Prostate gland (tissue), 2 donors: ENCODE measurements around the gene KANSL1. TPM values are rescaled to one million over a fixed set of nuclear protein-coding genes. Genes with fewer than 3 reads are reported as not detected.
"Not testable (repeated sequence)": the region's sequence is repeated elsewhere in the genome, so short reads cannot be mapped to it uniquely, and the experiment has no call there.

Experiments
- DNase-seq: peaks from one replicate; pipeline ENCODE4 v3.0.0-alpha.2; 2019; ENCODE audit warnings: low spot score
- H3K27ac ChIP-seq, 2 donors: fragments of 200-600 bp; sonication (generic); 2 replicates each; pipeline ENCODE4 v1.5.1; 2017 to 2019
- H3K27me3 ChIP-seq: fragments of 200-600 bp; sonication (generic); replicated peaks from 2 replicates; pipeline ENCODE4 v1.5.1; 2019; ENCODE audit not compliant: insufficient read depth
- H3K36me3 ChIP-seq, 2 donors: fragments of 200-600 bp; sonication (generic); 1 replicate in 1 of 2; 2 replicates in 1 of 2; pipeline versions ENCODE4 v1.5.1 to v1.8.1; 2017 to 2019
- H3K4me1 ChIP-seq: fragments of 200-600 bp; sonication (generic); replicated peaks from 2 replicates; pipeline ENCODE4 v1.5.1; 2019
- H3K4me3 ChIP-seq, 2 donors: fragments of 200-600 bp; sonication (generic); 2 replicates each; pipeline ENCODE4 v1.5.1; 2017 to 2019
- H3K9me3 ChIP-seq: fragments of 200-600 bp; sonication (generic); 2 replicates; pipeline ENCODE4 v1.5.1; 2017
- POLR2A ChIP-seq: fragments of 450-650 bp; IDR thresholded peaks from one replicate; pipeline ENCODE4 v1.6.1; 2016; ENCODE audit warnings: antibody characterized with exemption, mild to moderate bottlenecking
- POLR2AphosphoS5 ChIP-seq: sonication (generic); formaldehyde crosslinking; IDR thresholded peaks from one replicate; pipeline ENCODE4 v1.6.1; 2017; ENCODE audit warnings: antibody characterized with exemption
- WGBS: methylation state at CpG from one replicate; pipeline ENCODE4 v1.1.5; 2018; 5-methylcytosine and 5-hydroxymethylcytosine counted together
- intact Hi-C: fragments of 100-400 bp; cut with DNase I; formaldehyde crosslinking; loops from one replicate; pipeline ENCODE4 v1.14.2; 2022
- total RNA-seq, 2 donors: library from RNA; depleted of rRNA; stranded (reverse); fragments of >200 nt; gene quantifications; one replicate each; pipeline ENCODE4 v1.1.0, GENCODE V29; 2016
- TF ChIP-seq, protein P1 (sequence below), 4 experiments: fragments of 200-600 bp in 2 of 4; fragments of 450-650 bp in 2 of 4; sonication (generic) in 2 of 4; IDR thresholded peaks; 1 replicate in 3 of 4; 2 replicates in 1 of 4; pipeline ENCODE4 v1.5.1; 2016 to 2019; ENCODE audit warnings: antibody characterized with exemption in 4 of 4, mild to moderate bottlenecking in 2 of 4, moderate library complexity in 2 of 4

The KANSL1 gene
- total RNA-seq, 2 donors from 2014 or later, result 60.4 to 109 TPM

- Histone ChIP-seq H3K36me3 (no peaks in the 10 kb centered on the region), H3K4me3 (peak overlapping the region; percentile 95 to 98), H3K4me1 (no peaks in the 10 kb centered on the region), H3K9me3 (no peaks in the 10 kb centered on the region), H3K27me3 (no peaks in the 10 kb centered on the region), H3K27ac (peak overlapping the region; percentile 100)
- intact Hi-C loops, result no loop called here
- TF ChIP-seq POLR2A (no peak), POLR2AphosphoS5 (no peak)
- TF ChIP-seq, protein P1, sequence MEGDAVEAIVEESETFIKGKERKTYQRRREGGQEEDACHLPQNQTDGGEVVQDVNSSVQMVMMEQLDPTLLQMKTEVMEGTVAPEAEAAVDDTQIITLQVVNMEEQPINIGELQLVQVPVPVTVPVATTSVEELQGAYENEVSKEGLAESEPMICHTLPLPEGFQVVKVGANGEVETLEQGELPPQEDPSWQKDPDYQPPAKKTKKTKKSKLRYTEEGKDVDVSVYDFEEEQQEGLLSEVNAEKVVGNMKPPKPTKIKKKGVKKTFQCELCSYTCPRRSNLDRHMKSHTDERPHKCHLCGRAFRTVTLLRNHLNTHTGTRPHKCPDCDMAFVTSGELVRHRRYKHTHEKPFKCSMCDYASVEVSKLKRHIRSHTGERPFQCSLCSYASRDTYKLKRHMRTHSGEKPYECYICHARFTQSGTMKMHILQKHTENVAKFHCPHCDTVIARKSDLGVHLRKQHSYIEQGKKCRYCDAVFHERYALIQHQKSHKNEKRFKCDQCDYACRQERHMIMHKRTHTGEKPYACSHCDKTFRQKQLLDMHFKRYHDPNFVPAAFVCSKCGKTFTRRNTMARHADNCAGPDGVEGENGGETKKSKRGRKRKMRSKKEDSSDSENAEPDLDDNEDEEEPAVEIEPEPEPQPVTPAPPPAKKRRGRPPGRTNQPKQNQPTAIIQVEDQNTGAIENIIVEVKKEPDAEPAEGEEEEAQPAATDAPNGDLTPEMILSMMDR (IDR thresholded peaks at IDR 0.05), result no peak
- DNase-seq, result no peak
- 1% methylated on average over 7 of the region's 7 CpGs for WGBS
These were observed 1.1 kb downstream of the KANSL1 start for GRCh38 chr17:46192189-46192438.

DNA sequence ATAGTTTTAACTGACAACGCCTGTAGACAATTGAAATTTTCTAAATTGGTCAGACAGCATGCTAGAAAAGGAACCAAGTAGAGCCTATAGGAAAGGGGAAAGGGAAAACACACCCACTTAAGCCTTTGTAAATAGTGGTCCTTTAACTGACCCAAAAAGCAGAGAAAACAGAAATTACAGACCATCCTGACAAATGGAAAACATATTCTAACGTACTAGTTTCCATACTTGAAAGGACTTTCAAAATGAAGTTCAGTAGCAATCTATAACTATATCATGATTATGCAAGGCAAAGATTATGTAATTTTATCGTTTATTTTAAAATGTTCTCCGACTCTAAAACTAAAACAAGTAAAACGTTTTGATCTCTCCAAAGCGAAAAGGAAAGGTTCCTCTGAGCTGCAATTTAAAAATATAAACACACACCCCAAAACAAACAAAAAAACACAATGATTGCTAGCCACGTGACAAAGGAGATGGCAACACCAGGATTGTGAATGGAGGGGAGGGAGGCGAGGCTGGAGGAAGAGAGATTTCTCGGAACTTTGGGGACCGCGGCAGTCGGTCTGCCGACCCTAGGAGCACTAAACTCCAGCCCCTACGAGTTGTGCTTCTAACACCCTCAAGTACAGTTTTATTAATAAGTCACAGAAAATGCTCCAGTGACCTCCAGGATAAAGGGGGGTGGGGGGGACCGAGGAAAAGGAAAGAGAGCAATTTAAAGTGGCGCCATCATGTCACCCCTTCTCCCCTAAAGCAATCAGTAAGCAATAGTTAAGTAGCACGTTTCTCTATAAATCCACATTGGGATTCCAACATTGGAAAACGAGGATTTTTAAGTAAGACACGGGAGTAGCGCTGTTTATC lies 1.7 kb downstream of the KANSL1 start:
- peak; percentile 54 for TF ChIP-seq POLR2AphosphoS5
- peak; percentile 35 for TF ChIP-seq POLR2A
- TF ChIP-seq, protein P1 (IDR thresholded peaks at IDR 0.05), result no peak
- Histone ChIP-seq H3K4me1 (no peaks in the 10 kb centered on the region), H3K27ac (peak overlapping the region; percentile 100), H3K27me3 (no peaks in the 10 kb centered on the region), H3K36me3 (no peaks in the 10 kb centered on the region), H3K4me3 (peak overlapping the region; percentile 95 to 98), H3K9me3 (no peaks in the 10 kb centered on the region)
- under 1% methylated on average over 20 of the region's 20 CpGs for WGBS
- peak; percentile 25 for DNase-seq
- intact Hi-C loops, result loop anchor here (1.0 kb wide), 1 partner anchor 146 kb away; no protein-coding TSS in a partner anchor

DNA sequence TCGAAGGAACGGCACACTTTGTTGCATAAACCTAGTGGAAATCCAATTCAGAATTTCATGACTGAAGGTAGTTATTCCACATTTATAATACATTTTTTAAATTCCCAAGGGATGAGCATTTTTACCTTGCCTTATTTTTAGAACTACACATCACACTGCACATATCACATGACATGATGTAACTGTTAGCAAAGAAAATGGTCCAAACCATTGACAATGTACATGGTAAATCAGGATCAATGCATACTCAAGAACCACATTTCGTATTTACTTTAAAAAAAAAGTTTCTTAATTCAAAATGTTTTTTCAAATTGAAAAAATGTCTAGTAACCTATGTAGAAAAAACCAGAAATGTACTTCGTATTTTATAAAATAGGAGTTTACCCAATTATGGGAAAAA lies 2.5 kb downstream of the KANSL1 start:
- H3K27ac ChIP-seq, result peak overlapping the region in 1 of 2 donors; percentile 100
- peak overlapping the region in 1 of 2 donors; percentile 98 for H3K4me3 ChIP-seq
- no peaks in the 10 kb centered on the region for H3K9me3 ChIP-seq
- TF ChIP-seq POLR2A (no peak), POLR2AphosphoS5 (no peak)
- TF ChIP-seq, protein P1 (IDR thresholded peaks at IDR 0.05), result no peak
- no peaks in the 10 kb centered on the region for H3K36me3 ChIP-seq
- DNase-seq, result no peak
- H3K4me1 ChIP-seq, result no peaks in the 10 kb centered on the region
- 31% methylated on average over 4 of the region's 4 CpGs for WGBS
- intact Hi-C loops, result loop anchor here (1.0 kb wide), 1 partner anchor 145 kb away; no protein-coding TSS in a partner anchor
- H3K27me3 ChIP-seq, result no peaks in the 10 kb centered on the region

DNA sequence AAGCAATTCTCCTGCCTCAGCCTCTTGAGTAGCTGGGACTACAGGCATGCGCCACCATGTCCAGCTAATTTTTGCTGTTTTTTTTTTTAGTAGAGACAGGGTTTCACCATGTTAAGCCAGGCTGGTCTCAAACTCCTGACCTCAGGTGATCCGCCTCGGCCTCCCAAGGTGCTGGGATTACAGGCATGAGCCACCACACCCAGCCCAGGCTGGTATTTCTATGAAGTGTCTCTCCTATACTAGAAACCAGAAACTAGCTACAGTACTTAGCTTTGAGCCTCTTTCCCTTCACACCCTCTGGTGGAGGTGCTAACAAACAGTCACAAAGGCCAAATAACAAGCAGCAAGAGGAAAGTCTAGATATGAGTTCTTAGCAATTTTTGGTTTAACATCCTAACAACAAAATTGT lies 6.4 kb downstream of the KANSL1 start:
- intact Hi-C loops, result not testable (repeated sequence)
- 93% methylated on average over 3 of the region's 3 CpGs for WGBS
- TF ChIP-seq, protein P1 (IDR thresholded peaks at IDR 0.05), result peak in 1 of 4 experiments; percentile 14

GRCh38 chr17:46184696-46185095 lies 8.5 kb downstream of the KANSL1 start:
- Histone ChIP-seq H3K9me3 (no peaks in the 10 kb centered on the region), H3K27me3 (no peaks in the 10 kb centered on the region), H3K4me1 (no peaks in the 10 kb centered on the region), H3K4me3 (no peak overlapping the region), H3K36me3 (no peaks in the 10 kb centered on the region), H3K27ac (no peak overlapping the region)
- no peak for DNase-seq
- 81% methylated on average over 7 of the region's 7 CpGs for WGBS
- TF ChIP-seq POLR2A, result no peak
- TF ChIP-seq POLR2AphosphoS5, result no peak
- TF ChIP-seq, protein P1 (IDR thresholded peaks at IDR 0.05), result no peak
- intact Hi-C loops, result no loop called here

More for the DNA sequence above, 6.4 kb downstream of the KANSL1 start:
- not testable (repeated sequence) for H3K27ac ChIP-seq, H3K4me1 ChIP-seq, H3K9me3 ChIP-seq, H3K36me3 ChIP-seq, H3K27me3 ChIP-seq, DNase-seq, H3K4me3 ChIP-seq

DNA sequence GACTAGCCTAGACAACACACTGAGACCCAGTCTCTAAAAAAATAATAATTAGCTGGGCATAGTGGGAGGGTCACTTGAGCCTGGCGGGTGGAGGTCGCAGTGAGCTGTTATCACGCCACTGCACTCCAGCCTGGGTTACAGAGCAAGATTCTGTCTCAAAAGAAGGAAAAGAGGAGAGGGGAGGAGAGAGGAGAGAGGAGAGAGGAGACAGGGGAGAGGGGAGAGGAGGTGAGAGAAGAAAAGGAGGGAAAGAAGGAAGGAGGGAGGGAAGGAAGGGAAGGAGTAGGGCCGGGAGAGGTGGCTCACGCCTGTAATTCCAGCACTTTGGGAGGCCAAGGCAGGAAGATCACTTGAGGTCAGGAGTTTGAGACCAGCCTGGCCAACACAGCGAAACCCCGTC lies 9.8 kb downstream of the KANSL1 start:
- H3K27me3 ChIP-seq, H3K9me3 ChIP-seq, H3K4me1 ChIP-seq, H3K36me3 ChIP-seq, H3K4me3 ChIP-seq, DNase-seq, H3K27ac ChIP-seq, intact Hi-C loops: not testable (repeated sequence)
- WGBS, result 98% methylated on average over 7 of the region's 7 CpGs
